ENCODE results near the gene MBTD1. TPM values are rescaled to one million over a fixed set of nuclear protein-coding genes. Genes with fewer than 3 reads are reported as not detected.

The MBTD1 gene
- total and polyA plus RNA-seq, 2 of the 8 experiments (the other 6 are each of a cell fraction or from before 2014, with no cell fraction given), result 20.3 to 51.4 TPM

DNA sequence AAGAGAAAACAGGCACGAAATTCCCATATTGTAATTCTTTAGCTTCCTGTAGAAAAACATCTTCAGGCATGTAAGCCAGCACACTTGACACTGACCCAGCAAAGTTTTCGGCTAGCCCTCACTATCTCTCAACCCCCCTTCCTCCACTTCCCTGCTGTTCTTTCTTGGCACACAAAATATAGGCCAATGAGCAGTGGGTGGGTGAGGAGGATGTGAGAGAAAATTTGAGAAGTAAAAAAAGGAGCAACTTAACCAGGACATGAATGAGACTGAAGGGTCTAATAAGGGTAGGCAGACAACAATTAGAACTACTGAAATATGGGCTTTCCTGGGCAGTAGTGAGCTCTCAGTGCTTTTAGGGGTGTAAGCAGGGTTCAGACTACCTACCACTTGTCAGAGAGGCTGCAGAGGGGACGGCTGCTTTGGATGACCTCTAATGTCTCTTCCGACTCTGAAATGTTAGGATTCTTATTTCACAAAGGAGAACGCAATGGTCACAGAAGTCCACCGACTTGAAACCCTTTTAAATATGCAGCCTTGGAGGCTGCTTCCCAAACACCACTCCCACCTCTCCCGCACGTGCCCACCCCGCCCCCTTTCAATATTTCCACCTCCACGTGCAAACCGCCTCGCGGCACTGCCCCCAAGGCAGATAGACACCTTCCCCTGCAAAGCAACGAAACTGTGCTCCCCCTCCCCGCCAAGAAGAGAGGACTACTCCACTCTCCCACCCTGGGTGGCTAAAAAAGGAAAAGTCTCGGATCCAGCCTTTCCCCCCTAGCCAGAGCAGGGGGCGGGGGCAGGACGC is 889 bp downstream of the MBTD1 start (continued):
- no peak for TF ChIP-seq SP2 (IDR thresholded peaks at IDR 0.05; ENCODE audit: low read length)
- TF ChIP-seq, protein P1, sequence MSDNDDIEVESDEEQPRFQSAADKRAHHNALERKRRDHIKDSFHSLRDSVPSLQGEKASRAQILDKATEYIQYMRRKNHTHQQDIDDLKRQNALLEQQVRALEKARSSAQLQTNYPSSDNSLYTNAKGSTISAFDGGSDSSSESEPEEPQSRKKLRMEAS (IDR thresholded peaks at IDR 0.05), result peak; percentile 90
- TF ChIP-seq SAP30 (IDR thresholded peaks at IDR 0.05; ENCODE audit: insufficient read depth, insufficient replicate concordance, low read length), result peak; percentile 94
- TF ChIP-seq CEBPB (IDR thresholded peaks at IDR 0.05; ENCODE audit: low read depth, low read length), result no peak
- TF ChIP-seq NANOG (IDR thresholded peaks at IDR 0.05; ENCODE audit: insufficient read depth, low read depth, low read length, poor library complexity, severe bottlenecking), result no peak
- TF ChIP-seq GTF2F1 (IDR thresholded peaks at IDR 0.05; ENCODE audit: borderline replicate concordance, low read depth, low read length), result no peak
- no peak for TF ChIP-seq YY1 (IDR thresholded peaks at IDR 0.05; ENCODE audit: low read depth, low read length)
